ENCODE results near the gene ARID1A.

Gene ARID1A

GRCh38 chr1:26759531-26759930 lies 63.7 kb downstream of the ARID1A start:
- H3K4me3 ChIP-seq (ENCODE audit: low read depth, low read length): no peak overlapping the region
- no peak overlapping the region for H2AFZ ChIP-seq (ENCODE audit: low read length, unreplicated experiment)
- H3K27me3 ChIP-seq (ENCODE audit: insufficient read depth, low read length): no peaks in the 10 kb centered on the region
- peaks cover 18% of the 10 kb centered on the region for H3K79me2 ChIP-seq (ENCODE audit: control insufficient read depth, insufficient read depth, low read length, unreplicated experiment)
- no peak overlapping the region for H3K27ac ChIP-seq (ENCODE audit: low read depth, low read length)
- peaks cover 33% of the 10 kb centered on the region for H3K36me3 ChIP-seq (ENCODE audit: insufficient read depth, low read length)
- H3K4me1 ChIP-seq (ENCODE audit: control insufficient read depth, insufficient read depth, low read length, unreplicated experiment): peaks cover 3% of the 10 kb centered on the region

DNA sequence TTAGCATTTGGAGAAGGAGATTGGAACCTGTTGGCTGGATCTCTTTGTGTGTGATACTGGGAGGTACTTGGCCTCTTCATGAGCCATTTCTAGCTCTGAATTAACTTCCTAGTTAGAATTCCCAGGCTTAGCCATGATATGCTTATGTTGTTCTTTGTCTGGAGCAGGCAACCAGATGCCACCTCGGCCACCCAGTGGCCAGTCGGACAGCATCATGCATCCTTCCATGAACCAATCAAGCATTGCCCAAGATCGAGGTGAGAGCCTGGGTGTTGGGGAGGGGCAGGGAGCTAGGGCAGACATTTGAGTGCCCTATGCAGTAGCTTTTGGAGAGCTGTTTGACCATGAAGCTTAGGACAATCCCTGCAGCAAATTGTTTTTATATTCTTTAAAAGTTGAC lies 65.4 kb downstream of the ARID1A start:
- Histone ChIP-seq H3K27me3 (ENCODE audit: insufficient read depth, low read length) (no peaks in the 10 kb centered on the region), H3K4me1 (ENCODE audit: control insufficient read depth, insufficient read depth, low read length, unreplicated experiment) (peaks cover 3% of the 10 kb centered on the region), H2AFZ (ENCODE audit: low read length, unreplicated experiment) (no peak overlapping the region), H3K27ac (ENCODE audit: low read depth, low read length) (no peak overlapping the region), H3K79me2 (ENCODE audit: control insufficient read depth, insufficient read depth, low read length, unreplicated experiment) (peaks cover 6% of the 10 kb centered on the region), H3K4me3 (ENCODE audit: low read depth, low read length) (no peak overlapping the region), H3K36me3 (ENCODE audit: insufficient read depth, low read length) (peaks cover 38% of the 10 kb centered on the region)

GRCh38 chr1:26767714-26768113 lies 71.9 kb downstream of the ARID1A start:
- H3K4me1 ChIP-seq (ENCODE audit: control insufficient read depth, insufficient read depth, low read length, unreplicated experiment): peaks cover 45% of the 10 kb centered on the region
- H3K27me3 ChIP-seq (ENCODE audit: insufficient read depth, low read length): no peaks in the 10 kb centered on the region
- no peak overlapping the region for H3K4me3 ChIP-seq (ENCODE audit: low read depth, low read length)
- H3K79me2 ChIP-seq (ENCODE audit: control insufficient read depth, insufficient read depth, low read length, unreplicated experiment): no peaks in the 10 kb centered on the region
- no peak overlapping the region for H3K27ac ChIP-seq (ENCODE audit: low read depth, low read length)
- H2AFZ ChIP-seq (ENCODE audit: low read length, unreplicated experiment): no peak overlapping the region
- H3K36me3 ChIP-seq (ENCODE audit: insufficient read depth, low read length): peaks cover 45% of the 10 kb centered on the region

- Histone ChIP-seq H3K4me3 (ENCODE audit: low read depth, low read length) (no peak overlapping the region), H3K4me1 (ENCODE audit: control insufficient read depth, insufficient read depth, low read length, unreplicated experiment) (peaks cover 56% of the 10 kb centered on the region), H3K27me3 (ENCODE audit: insufficient read depth, low read length) (no peaks in the 10 kb centered on the region), H3K79me2 (ENCODE audit: control insufficient read depth, insufficient read depth, low read length, unreplicated experiment) (no peaks in the 10 kb centered on the region), H2AFZ (ENCODE audit: low read length, unreplicated experiment) (no peak overlapping the region), H3K36me3 (ENCODE audit: insufficient read depth, low read length) (peaks cover 44% of the 10 kb centered on the region), H3K27ac (ENCODE audit: low read depth, low read length) (peak overlapping the region; percentile 54)
Measured at GRCh38 chr1:26768755-26769154, 72.9 kb downstream of the ARID1A start.

DNA sequence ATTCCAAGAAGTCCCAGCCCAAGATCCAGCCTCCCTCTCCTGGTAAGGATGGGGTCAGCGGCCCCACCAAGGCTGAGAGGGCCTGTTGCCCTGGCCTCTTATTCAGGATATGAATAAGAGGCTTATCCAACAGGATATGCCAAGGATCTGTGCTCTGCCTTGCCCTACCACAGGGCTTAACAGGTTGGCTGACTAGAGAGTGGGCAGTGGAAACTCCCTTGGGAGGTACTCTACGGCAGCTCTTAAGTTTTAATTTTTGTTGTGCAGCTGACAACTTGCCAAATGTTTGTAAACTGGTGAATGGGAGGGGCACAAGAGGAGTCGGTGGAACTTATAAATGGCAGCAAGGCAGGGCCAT lies 75.4 kb downstream of the ARID1A start:
- H3K4me1 ChIP-seq (ENCODE audit: control insufficient read depth, insufficient read depth, low read length, unreplicated experiment): peaks cover 56% of the 10 kb centered on the region
- peaks cover 58% of the 10 kb centered on the region for H3K36me3 ChIP-seq (ENCODE audit: insufficient read depth, low read length)
- no peaks in the 10 kb centered on the region for H3K79me2 ChIP-seq (ENCODE audit: control insufficient read depth, insufficient read depth, low read length, unreplicated experiment)
- peak overlapping the region; percentile 34; the same call in 1 of the 2 replicates for H3K4me3 ChIP-seq (ENCODE audit: low read depth, low read length)
- H2AFZ ChIP-seq (ENCODE audit: low read length, unreplicated experiment): no peak overlapping the region
- peak overlapping the region; percentile 99 for H3K27ac ChIP-seq (ENCODE audit: low read depth, low read length)
- no peaks in the 10 kb centered on the region for H3K27me3 ChIP-seq (ENCODE audit: insufficient read depth, low read length)

GRCh38 chr1:26771643-26772321 lies 76.0 kb downstream of the ARID1A start:
- Histone ChIP-seq H2AFZ (ENCODE audit: low read length, unreplicated experiment) (no peak overlapping the region), H3K27me3 (ENCODE audit: insufficient read depth, low read length) (no peaks in the 10 kb centered on the region), H3K4me1 (ENCODE audit: control insufficient read depth, insufficient read depth, low read length, unreplicated experiment) (peaks cover 56% of the 10 kb centered on the region), H3K79me2 (ENCODE audit: control insufficient read depth, insufficient read depth, low read length, unreplicated experiment) (no peaks in the 10 kb centered on the region), H3K36me3 (ENCODE audit: insufficient read depth, low read length) (peaks cover 57% of the 10 kb centered on the region), H3K27ac (ENCODE audit: low read depth, low read length) (peak overlapping the region; percentile 99), H3K4me3 (ENCODE audit: low read depth, low read length) (peak overlapping the region; percentile 40; the same call in 1 of the 2 replicates)

DNA sequence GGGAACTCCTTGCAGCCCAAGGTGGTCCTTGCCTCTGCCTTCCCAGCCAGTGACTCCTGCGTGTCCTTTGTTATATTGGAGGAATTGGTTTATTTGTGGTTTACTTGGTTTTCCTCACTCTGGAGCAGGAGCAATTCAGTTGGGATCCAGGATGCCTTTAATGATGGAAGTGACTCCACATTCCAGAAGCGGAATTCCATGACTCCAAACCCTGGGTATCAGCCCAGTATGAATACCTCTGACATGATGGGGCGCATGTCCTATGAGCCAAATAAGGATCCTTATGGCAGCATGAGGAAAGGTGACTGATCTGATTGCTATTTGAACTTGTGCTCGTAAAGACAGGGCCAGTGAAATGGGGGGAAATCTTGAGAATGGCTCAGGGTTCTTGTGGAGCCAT lies 76.9 kb downstream of the ARID1A start:
- peaks cover 52% of the 10 kb centered on the region for H3K36me3 ChIP-seq (ENCODE audit: insufficient read depth, low read length)

DNA sequence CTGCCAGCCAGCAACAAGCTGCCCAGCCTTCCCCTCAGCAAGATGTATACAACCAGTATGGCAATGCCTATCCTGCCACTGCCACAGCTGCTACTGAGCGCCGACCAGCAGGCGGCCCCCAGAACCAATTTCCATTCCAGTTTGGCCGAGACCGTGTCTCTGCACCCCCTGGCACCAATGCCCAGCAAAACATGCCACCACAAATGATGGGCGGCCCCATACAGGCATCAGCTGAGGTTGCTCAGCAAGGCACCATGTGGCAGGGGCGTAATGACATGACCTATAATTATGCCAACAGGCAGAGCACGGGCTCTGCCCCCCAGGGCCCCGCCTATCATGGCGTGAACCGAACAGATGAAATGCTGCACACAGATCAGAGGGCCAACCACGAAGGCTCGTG lies 78.6 kb downstream of the ARID1A start:
- no peak overlapping the region for H3K4me3 ChIP-seq (ENCODE audit: low read depth, low read length)
- H3K27me3 ChIP-seq (ENCODE audit: insufficient read depth, low read length): no peaks in the 10 kb centered on the region
- no peak overlapping the region for H3K27ac ChIP-seq (ENCODE audit: low read depth, low read length)
- H2AFZ ChIP-seq (ENCODE audit: low read length, unreplicated experiment): no peak overlapping the region
- H3K36me3 ChIP-seq (ENCODE audit: insufficient read depth, low read length): peaks cover 52% of the 10 kb centered on the region
- H3K4me1 ChIP-seq (ENCODE audit: control insufficient read depth, insufficient read depth, low read length, unreplicated experiment): peaks cover 35% of the 10 kb centered on the region
- H3K79me2 ChIP-seq (ENCODE audit: control insufficient read depth, insufficient read depth, low read length, unreplicated experiment): no peaks in the 10 kb centered on the region

More for the DNA sequence above, 76.9 kb downstream of the ARID1A start:
- H3K79me2 ChIP-seq (ENCODE audit: control insufficient read depth, insufficient read depth, low read length, unreplicated experiment): no peaks in the 10 kb centered on the region
- H3K4me1 ChIP-seq (ENCODE audit: control insufficient read depth, insufficient read depth, low read length, unreplicated experiment): peaks cover 53% of the 10 kb centered on the region
- no peak overlapping the region for H2AFZ ChIP-seq (ENCODE audit: low read length, unreplicated experiment)
- H3K4me3 ChIP-seq (ENCODE audit: low read depth, low read length): peak overlapping the region; percentile 40; the same call in 1 of the 2 replicates
- no peaks in the 10 kb centered on the region for H3K27me3 ChIP-seq (ENCODE audit: insufficient read depth, low read length)
- H3K27ac ChIP-seq (ENCODE audit: low read depth, low read length): peak overlapping the region; percentile 99

DNA sequence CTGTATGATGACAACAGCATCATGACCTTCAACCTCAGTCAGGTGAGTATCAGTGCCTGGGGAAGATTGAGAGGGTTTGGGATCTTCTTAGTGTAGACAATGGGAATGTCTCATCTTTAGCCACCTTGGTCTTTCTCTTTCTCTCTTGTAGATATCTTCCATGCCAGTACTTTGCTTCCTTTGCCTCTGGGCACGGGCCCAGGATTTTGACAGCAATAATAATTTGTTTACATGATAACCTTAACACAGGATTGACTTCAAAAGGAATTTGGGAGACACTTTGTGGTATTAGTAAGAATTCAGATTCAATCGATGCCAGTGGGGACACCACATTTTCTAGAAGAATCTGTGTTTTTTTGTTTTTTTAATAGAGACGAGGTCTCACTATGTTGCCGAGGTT lies 79.9 kb downstream of the ARID1A start:
- peaks cover 52% of the 10 kb centered on the region for H3K36me3 ChIP-seq (ENCODE audit: insufficient read depth, low read length)
- no peaks in the 10 kb centered on the region for H3K27me3 ChIP-seq (ENCODE audit: insufficient read depth, low read length)
- no peak overlapping the region for H3K4me3 ChIP-seq (ENCODE audit: low read depth, low read length)
- H3K4me1 ChIP-seq (ENCODE audit: control insufficient read depth, insufficient read depth, low read length, unreplicated experiment): peaks cover 31% of the 10 kb centered on the region
- no peak overlapping the region for H3K27ac ChIP-seq (ENCODE audit: low read depth, low read length)
- H3K79me2 ChIP-seq (ENCODE audit: control insufficient read depth, insufficient read depth, low read length, unreplicated experiment): no peaks in the 10 kb centered on the region
- no peak overlapping the region for H2AFZ ChIP-seq (ENCODE audit: low read length, unreplicated experiment)

DNA sequence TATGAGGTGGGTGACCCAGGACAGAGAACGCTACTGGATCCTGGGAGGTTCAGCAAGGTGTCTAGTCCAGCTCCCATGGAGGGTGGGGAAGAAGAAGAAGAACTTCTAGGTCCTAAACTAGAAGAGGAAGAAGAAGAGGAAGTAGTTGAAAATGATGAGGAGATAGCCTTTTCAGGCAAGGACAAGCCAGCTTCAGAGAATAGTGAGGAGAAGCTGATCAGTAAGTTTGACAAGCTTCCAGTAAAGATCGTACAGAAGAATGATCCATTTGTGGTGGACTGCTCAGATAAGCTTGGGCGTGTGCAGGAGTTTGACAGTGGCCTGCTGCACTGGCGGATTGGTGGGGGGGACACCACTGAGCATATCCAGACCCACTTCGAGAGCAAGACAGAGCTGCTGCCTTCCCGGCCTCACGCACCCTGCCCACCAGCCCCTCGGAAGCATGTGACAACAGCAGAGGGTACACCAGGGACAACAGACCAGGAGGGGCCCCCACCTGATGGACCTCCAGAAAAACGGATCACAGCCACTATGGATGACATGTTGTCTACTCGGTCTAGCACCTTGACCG lies 83.4 kb downstream of the ARID1A start:
- H3K79me2 ChIP-seq (ENCODE audit: control insufficient read depth, insufficient read depth, low read length, unreplicated experiment): no peaks in the 10 kb centered on the region
- peaks cover 39% of the 10 kb centered on the region for H3K36me3 ChIP-seq (ENCODE audit: insufficient read depth, low read length)
- H3K27ac ChIP-seq (ENCODE audit: low read depth, low read length): no peak overlapping the region
- peaks cover 15% of the 10 kb centered on the region for H3K4me1 ChIP-seq (ENCODE audit: control insufficient read depth, insufficient read depth, low read length, unreplicated experiment)
- no peak overlapping the region for H2AFZ ChIP-seq (ENCODE audit: low read length, unreplicated experiment)
- H3K27me3 ChIP-seq (ENCODE audit: insufficient read depth, low read length): no peaks in the 10 kb centered on the region
- H3K4me3 ChIP-seq (ENCODE audit: low read depth, low read length): no peak overlapping the region

GRCh38 chr1:26780344-26780957 lies 84.6 kb downstream of the ARID1A start:
- H2AFZ ChIP-seq (ENCODE audit: low read length, unreplicated experiment): no peak overlapping the region
- peaks cover 21% of the 10 kb centered on the region for H3K4me1 ChIP-seq (ENCODE audit: control insufficient read depth, insufficient read depth, low read length, unreplicated experiment)
- no peak overlapping the region for H3K4me3 ChIP-seq (ENCODE audit: low read depth, low read length)
- no peaks in the 10 kb centered on the region for H3K27me3 ChIP-seq (ENCODE audit: insufficient read depth, low read length)
- H3K36me3 ChIP-seq (ENCODE audit: insufficient read depth, low read length): peaks cover 27% of the 10 kb centered on the region
- H3K27ac ChIP-seq (ENCODE audit: low read depth, low read length): no peak overlapping the region
- no peaks in the 10 kb centered on the region for H3K79me2 ChIP-seq (ENCODE audit: control insufficient read depth, insufficient read depth, low read length, unreplicated experiment)
